WTC11 (cell line): ENCODE results near the gene BTBD9. TPM values are rescaled to one million over a fixed set of nuclear protein-coding genes. Genes with fewer than 3 reads are reported as not detected.

Source experiments
- ATAC-seq: fragments of 200-7000 bp; cut with Tn5 transposase; 2 replicates; pipeline ENCODE4 v1.10.0; 2021; ENCODE audit warnings: mild to moderate bottlenecking, moderate library complexity
- CTCF ChIA-PET: fragments of 300-600 bp; sonication (Branson Sonifier 250); formaldehyde crosslinking; loops from one replicate; lab custom pipeline; 2021; ENCODE audit warnings: antibody characterized with exemption; lab: Charles Lee
- POLR2A ChIA-PET: fragments of 350-600 bp; sonication (Branson Sonifier 250); formaldehyde crosslinking; loops from one replicate; lab custom pipeline; 2021; ENCODE audit warnings: antibody characterized with exemption; lab: Charles Lee
- DNase-seq: peaks from one replicate; pipeline ENCODE4 v3.0.0; 2021; ENCODE audit warnings: low spot score
- H3K27ac Mint-ChIP-seq: 2 replicates; pipeline ENCODE4 v1.8.0; 2021; ENCODE audit warnings: mixed read lengths
- H3K27me3 Mint-ChIP-seq: 2 replicates; pipeline ENCODE4 v1.8.0; 2021; ENCODE audit warnings: low read depth, mild to moderate bottlenecking, moderate library complexity, mixed read lengths
- H3K36me3 Mint-ChIP-seq: 2 replicates; pipeline ENCODE4 v1.8.0; 2021; ENCODE audit warnings: mixed read lengths
- H3K4me1 Mint-ChIP-seq: 2 replicates; pipeline ENCODE4 v1.8.0; 2022; ENCODE audit warnings: mixed read lengths
- H3K4me3 Mint-ChIP-seq: 2 replicates; pipeline ENCODE4 v1.8.0; 2021; ENCODE audit warnings: mild to moderate bottlenecking, moderate library complexity, mixed read lengths
- H3K9me3 Mint-ChIP-seq: 2 replicates; pipeline ENCODE4 v1.8.0; 2021; ENCODE audit warnings: mixed read lengths
- ARID4B ChIP-seq: sonication (generic); formaldehyde crosslinking; IDR thresholded peaks from 2 replicates; pipeline ENCODE4 v1.8.0; 2023; ENCODE audit warnings: missing genetic modification reagents, mild to moderate bottlenecking, borderline replicate concordance
- CTCF ChIP-seq: fragments of 200-600 bp; IDR thresholded peaks from 2 replicates; pipeline ENCODE4 v1.8.0; 2022; ENCODE audit warnings: antibody characterized with exemption
- ELF4 ChIP-seq: sonication (generic); formaldehyde crosslinking; IDR thresholded peaks from 2 replicates; pipeline ENCODE4 v1.8.1; 2022; ENCODE audit warnings: low read depth, mild to moderate bottlenecking, moderate library complexity, missing genetic modification reagents
- ERG ChIP-seq: fragments of 250-450 bp; sonication (Bioruptor Pico); IDR thresholded peaks from 2 replicates; pipeline ENCODE4 v1.8.0; 2021; ENCODE audit warnings: mild to moderate bottlenecking
- ETV6 ChIP-seq: sonication (generic); formaldehyde crosslinking; IDR thresholded peaks from 2 replicates; pipeline ENCODE4 v1.8.1; 2022; ENCODE audit warnings: mild to moderate bottlenecking, missing genetic modification reagents
- FOXP1 ChIP-seq: sonication (generic); formaldehyde crosslinking; IDR thresholded peaks from 2 replicates; pipeline ENCODE4 v1.8.0; 2022; ENCODE audit warnings: missing genetic modification reagents, mild to moderate bottlenecking, moderate library complexity, borderline replicate concordance
- GRHL2 ChIP-seq: fragments of 250-450 bp; sonication (Bioruptor Pico); IDR thresholded peaks from 2 replicates; pipeline ENCODE4 v1.8.0; 2022; ENCODE audit warnings: mild to moderate bottlenecking, moderate library complexity; ENCODE audit not compliant: insufficient replicate concordance, severe bottlenecking
- MAX ChIP-seq: sonication (generic); formaldehyde crosslinking; IDR thresholded peaks from 2 replicates; pipeline ENCODE4 v1.8.0; 2022; ENCODE audit warnings: mild to moderate bottlenecking, missing genetic modification reagents
- MXD4 ChIP-seq: fragments of 250-450 bp; sonication (Bioruptor Pico); IDR thresholded peaks from 2 replicates; pipeline ENCODE4 v1.8.0; 2021; ENCODE audit warnings: mild to moderate bottlenecking, moderate library complexity, borderline replicate concordance
- NFATC4 ChIP-seq: fragments of 250-450 bp; sonication (Bioruptor Pico); IDR thresholded peaks from 2 replicates; pipeline ENCODE4 v1.9.0; 2021; ENCODE audit warnings: mild to moderate bottlenecking
- NR1H2 ChIP-seq: sonication (generic); formaldehyde crosslinking; IDR thresholded peaks from 2 replicates; pipeline ENCODE4 v1.9.0; 2021; ENCODE audit warnings: mild to moderate bottlenecking, moderate library complexity, missing genetic modification reagents
- OVOL2 ChIP-seq: fragments of 250-450 bp; sonication (Bioruptor Pico); IDR thresholded peaks from 2 replicates; pipeline ENCODE4 v1.9.0; 2021; ENCODE audit warnings: mild to moderate bottlenecking, borderline replicate concordance
- SMAD4 ChIP-seq: sonication (generic); formaldehyde crosslinking; IDR thresholded peaks from 2 replicates; pipeline ENCODE4 v1.8.0; 2022; ENCODE audit warnings: mild to moderate bottlenecking, missing genetic modification reagents
- SOX15 ChIP-seq: fragments of 250-450 bp; sonication (Bioruptor Pico); IDR thresholded peaks from 2 replicates; pipeline ENCODE4 v1.9.0; 2021; ENCODE audit warnings: mild to moderate bottlenecking
- SP1 ChIP-seq: sonication (generic); formaldehyde crosslinking; conservative IDR thresholded peaks from 2 replicates; pipeline ENCODE4 v1.8.1; 2022; ENCODE audit warnings: missing genetic modification reagents
- TP53 ChIP-seq: sonication (generic); formaldehyde crosslinking; IDR thresholded peaks from 2 replicates; pipeline ENCODE4 v1.8.1; 2023; ENCODE audit warnings: mild to moderate bottlenecking, missing genetic modification reagents
- USF1 ChIP-seq: sonication (generic); formaldehyde crosslinking; IDR thresholded peaks from 2 replicates; pipeline ENCODE4 v1.8.0; 2022; ENCODE audit warnings: mild to moderate bottlenecking, missing genetic modification reagents
- ZNF317 ChIP-seq: sonication (generic); formaldehyde crosslinking; IDR thresholded peaks from 2 replicates; pipeline ENCODE4 v1.8.1; 2023; ENCODE audit warnings: low read depth, mild to moderate bottlenecking, moderate library complexity, missing genetic modification reagents, borderline replicate concordance
- ZSCAN18 ChIP-seq: fragments of 250-450 bp; sonication (Bioruptor Pico); IDR thresholded peaks from 2 replicates; pipeline ENCODE4 v2.1.2; 2022; ENCODE audit warnings: mild to moderate bottlenecking, moderate library complexity
- total RNA-seq: library from RNA; stranded (reverse); gene quantifications from 3 replicates; pipeline ENCODE4 v1.2.3, GENCODE V29; 2021

The BTBD9 gene
- total RNA-seq, 1 experiment from 2014 or later, result 4.2 TPM

- POLR2A ChIA-PET, result no interaction called here
- no peak overlapping the region for H3K27ac Mint-ChIP-seq
- DNase-seq (no peak), ATAC-seq (peak; percentile 60)
- H3K27me3 Mint-ChIP-seq, result no peaks in the 10 kb centered on the region
- no peaks in the 10 kb centered on the region for H3K36me3 Mint-ChIP-seq
- CTCF ChIA-PET, result interaction anchor here (0.7 to 2.3 kb wide), 6 partner anchors 14 to 260 kb away, joined by 3 to 8 read pairs (median 3); no protein-coding TSS in a partner anchor
- no peak overlapping the region for H3K4me3 Mint-ChIP-seq
- 0 out of 2 replicates have a peak, but pooled peaks cover 3% of the 10 kb centered on the region for H3K9me3 Mint-ChIP-seq
- peaks cover 52% of the 10 kb centered on the region for H3K4me1 Mint-ChIP-seq
- TF ChIP-seq SOX15 (no peak), ETV6 (CRISPR knock-in tag) (no peak)
Observed at GRCh38 chr6:38234141-38234540, 405.6 kb downstream of the BTBD9 start.

- no peaks in the 10 kb centered on the region for H3K36me3 Mint-ChIP-seq
- H3K9me3 Mint-ChIP-seq, result 0 out of 2 replicates have a peak, but pooled peaks cover 3% of the 10 kb centered on the region
- DNase-seq (no peak), ATAC-seq (no peak)
- ChIA-PET CTCF (interaction anchor here (0.7 to 2.3 kb wide), 5 partner anchors 15 to 261 kb away, joined by 3 to 8 read pairs (median 3); no protein-coding TSS in a partner anchor), POLR2A (no interaction called here)
- no peaks in the 10 kb centered on the region for H3K27me3 Mint-ChIP-seq
- peaks cover 52% of the 10 kb centered on the region for H3K4me1 Mint-ChIP-seq
- no peak for TF ChIP-seq TP53 (CRISPR knock-in tag)
- H3K27ac Mint-ChIP-seq, result peak overlapping the region; percentile 25; the same call in 1 of the 2 replicates
- H3K4me3 Mint-ChIP-seq, result no peak overlapping the region
Observed at GRCh38 chr6:38233161-38233791, 406.5 kb downstream of the BTBD9 start.

GRCh38 chr6:38225766-38226165 lies 414.0 kb downstream of the BTBD9 start:
- Mint-ChIP-seq H3K4me1 (peaks cover 6% of the 10 kb centered on the region), H3K27ac (no peak overlapping the region), H3K27me3 (no peaks in the 10 kb centered on the region), H3K9me3 (no peaks in the 10 kb centered on the region), H3K36me3 (no peaks in the 10 kb centered on the region), H3K4me3 (no peak overlapping the region)
- POLR2A ChIA-PET, result no interaction called here
- no peak for DNase-seq
- TF ChIP-seq MXD4 (CRISPR knock-in tag) (no peak), CTCF (no peak), MAX (CRISPR knock-in tag) (no peak), ERG (CRISPR knock-in tag) (no peak), ZNF317 (no peak), SMAD4 (CRISPR knock-in tag) (no peak), NFATC4 (CRISPR knock-in tag) (no peak), USF1 (CRISPR knock-in tag) (no peak)
- ATAC-seq, result no peak
- CTCF ChIA-PET, result no interaction called here

- ChIA-PET POLR2A (no interaction called here), CTCF (no interaction called here)
- no peaks in the 10 kb centered on the region for H3K36me3 Mint-ChIP-seq
- no peak for DNase-seq
- H3K4me1 Mint-ChIP-seq, result peaks cover 3% of the 10 kb centered on the region
- ATAC-seq, result no peak
- no peak overlapping the region for H3K27ac Mint-ChIP-seq
- H3K9me3 Mint-ChIP-seq, result no peaks in the 10 kb centered on the region
- no peak overlapping the region for H3K4me3 Mint-ChIP-seq
- no peaks in the 10 kb centered on the region for H3K27me3 Mint-ChIP-seq
- TF ChIP-seq ETV6 (CRISPR knock-in tag) (no peak), ELF4 (CRISPR knock-in tag) (no peak), MXD4 (CRISPR knock-in tag) (no peak), OVOL2 (no peak), GRHL2 (CRISPR knock-in tag) (no peak), ZSCAN18 (CRISPR knock-in tag) (no peak), NR1H2 (CRISPR knock-in tag) (no peak), ARID4B (CRISPR knock-in tag) (no peak), ZNF317 (no peak), FOXP1 (no peak), SP1 (CRISPR knock-in tag) (no peak)
Observed at GRCh38 chr6:38221251-38221650, 418.5 kb downstream of the BTBD9 start.
